ENCODE measurements around the gene GJC2.
A peak's percentile ranks its signal among the peaks of the same experiment; 100 is the strongest.

Gene GJC2

DNA sequence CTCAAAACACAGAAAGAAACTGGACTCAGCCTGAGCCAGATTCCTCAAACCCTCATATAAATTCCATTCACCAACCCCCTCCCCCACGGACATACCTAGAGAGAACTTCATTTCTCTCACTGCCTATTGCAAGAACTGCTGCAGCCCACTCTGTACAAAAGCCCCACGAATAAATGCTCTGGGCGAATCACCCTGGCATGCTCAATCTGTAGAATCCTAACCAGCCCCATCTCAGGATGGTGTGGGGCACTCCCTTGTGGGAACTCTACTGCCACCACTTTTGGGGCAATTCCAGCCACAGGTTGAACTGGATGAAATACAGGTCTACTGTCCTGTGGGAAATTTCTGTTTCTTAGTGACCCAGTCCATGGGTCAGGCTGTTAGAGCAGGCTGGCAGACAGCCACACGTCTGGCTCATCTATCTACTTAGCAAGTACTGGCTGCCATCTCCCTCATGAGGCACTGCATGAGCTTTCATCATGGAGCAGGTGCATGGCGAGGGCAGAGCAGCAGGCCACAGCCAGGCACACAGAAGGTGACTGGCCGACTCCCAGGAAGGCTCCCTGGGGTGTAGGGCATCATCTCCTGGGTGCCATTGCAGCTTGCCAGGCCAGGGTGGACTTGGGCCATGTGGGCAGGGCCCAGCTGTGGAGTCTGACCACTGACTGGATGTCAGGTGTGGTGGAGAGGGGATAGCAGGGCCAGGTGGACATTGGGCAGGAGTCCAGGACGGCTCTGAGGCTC, 45.0 kb upstream of the GJC2 start:
- no peak for DNase-seq (ENCODE audit: low read depth)
- TF ChIP-seq POLR2A (IDR thresholded peaks at IDR 0.05; ENCODE audit: extremely low read depth, insufficient read length): no peak
- TF ChIP-seq, protein P1, sequence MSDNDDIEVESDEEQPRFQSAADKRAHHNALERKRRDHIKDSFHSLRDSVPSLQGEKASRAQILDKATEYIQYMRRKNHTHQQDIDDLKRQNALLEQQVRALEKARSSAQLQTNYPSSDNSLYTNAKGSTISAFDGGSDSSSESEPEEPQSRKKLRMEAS (IDR thresholded peaks at IDR 0.05; ENCODE audit: low read depth, low read length): no peak
- no peak for TF ChIP-seq MYC (IDR thresholded peaks at IDR 0.05; ENCODE audit: low read depth, low read length)
- no peak overlapping the region for H3K4me3 ChIP-seq (ENCODE audit: low read depth, low read length)

DNA sequence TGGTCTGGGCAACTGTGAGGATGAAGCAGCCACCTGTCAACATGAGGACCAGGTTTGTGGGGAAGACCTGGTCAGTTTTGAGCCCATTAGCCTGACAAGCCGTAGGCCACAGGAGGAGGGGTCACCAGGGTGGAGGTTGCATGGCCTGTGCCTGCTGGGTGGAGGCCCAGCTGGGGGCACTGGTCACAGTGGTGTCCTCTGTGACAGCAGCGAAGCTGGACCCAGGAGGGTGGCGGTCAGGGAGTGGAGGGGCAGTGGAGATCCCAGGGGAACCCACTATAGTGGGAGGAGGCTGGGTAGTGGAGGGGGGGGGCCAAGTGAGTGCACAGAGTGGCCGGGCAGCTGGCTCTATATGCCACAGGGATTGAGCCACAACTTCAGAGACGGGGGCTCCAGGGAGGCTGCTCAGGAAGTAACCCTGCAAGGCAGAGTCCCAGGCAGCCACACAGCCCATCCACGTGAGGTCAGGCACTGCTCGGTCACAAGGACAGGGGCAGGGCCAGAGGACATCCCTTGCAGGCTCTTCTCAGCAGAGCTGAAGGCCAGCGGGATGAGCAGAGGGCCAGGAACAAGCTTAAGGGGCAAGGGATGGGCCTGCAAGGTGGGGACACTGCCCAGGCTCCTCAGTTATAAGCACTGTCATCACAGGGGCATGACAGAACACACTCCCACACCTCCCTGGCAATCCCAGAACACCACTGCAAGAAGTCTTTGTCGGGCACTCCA, 44.3 kb upstream of the GJC2 start:
- TF ChIP-seq MYC (IDR thresholded peaks at IDR 0.05; ENCODE audit: low read depth, low read length): no peak
- TF ChIP-seq POLR2A (IDR thresholded peaks at IDR 0.05; ENCODE audit: extremely low read depth, insufficient read length): no peak
- no peak overlapping the region for H3K4me3 ChIP-seq (ENCODE audit: low read depth, low read length)
- no peak for DNase-seq (ENCODE audit: low read depth)

DNA sequence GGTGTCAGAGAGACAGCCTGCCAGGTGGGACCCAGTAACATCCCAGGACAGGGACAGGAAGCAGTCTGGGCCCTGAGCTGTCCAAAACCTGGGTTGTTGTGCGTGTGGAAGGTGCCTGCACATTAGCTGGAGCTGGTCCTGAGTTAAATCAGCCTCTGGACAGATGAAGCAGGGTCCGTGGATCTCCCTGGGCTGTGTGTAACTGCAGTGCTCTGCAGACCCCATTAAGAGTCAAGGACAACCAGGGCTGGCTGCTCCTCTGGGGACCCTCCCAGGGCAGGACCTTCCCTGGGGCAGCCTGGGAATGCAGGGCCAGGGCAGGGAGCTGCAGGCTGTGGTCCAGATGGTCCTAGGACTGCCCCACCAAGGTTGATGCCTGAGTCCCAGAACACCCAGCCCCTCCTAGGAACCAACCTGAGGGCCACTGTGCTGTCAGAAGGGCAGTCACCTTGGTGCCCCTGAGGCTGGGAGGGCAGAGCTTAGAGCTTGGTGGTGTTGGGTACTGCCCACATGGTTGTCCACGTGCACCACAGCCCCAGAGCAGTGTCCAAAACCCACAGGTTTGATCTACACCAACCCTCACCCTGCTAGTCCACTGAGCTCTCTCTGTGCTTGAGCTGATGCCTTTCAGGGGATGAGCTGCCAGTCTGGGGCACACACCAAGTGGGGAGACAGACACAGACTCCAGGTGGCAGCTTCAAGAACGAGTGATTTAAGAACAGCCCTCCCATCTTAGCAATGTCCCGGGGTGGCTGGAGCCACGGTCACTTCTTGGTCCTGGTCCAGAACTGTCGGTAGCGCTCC, 43.5 kb upstream of the GJC2 start:
- DNase-seq (ENCODE audit: low read depth): no peak
- no peak overlapping the region for H3K4me3 ChIP-seq (ENCODE audit: low read depth, low read length)
- TF ChIP-seq MYC (IDR thresholded peaks at IDR 0.05; ENCODE audit: low read depth, low read length) (no peak), POLR2A (IDR thresholded peaks at IDR 0.05; ENCODE audit: extremely low read depth, insufficient read length) (no peak)
- TF ChIP-seq, protein P2, sequence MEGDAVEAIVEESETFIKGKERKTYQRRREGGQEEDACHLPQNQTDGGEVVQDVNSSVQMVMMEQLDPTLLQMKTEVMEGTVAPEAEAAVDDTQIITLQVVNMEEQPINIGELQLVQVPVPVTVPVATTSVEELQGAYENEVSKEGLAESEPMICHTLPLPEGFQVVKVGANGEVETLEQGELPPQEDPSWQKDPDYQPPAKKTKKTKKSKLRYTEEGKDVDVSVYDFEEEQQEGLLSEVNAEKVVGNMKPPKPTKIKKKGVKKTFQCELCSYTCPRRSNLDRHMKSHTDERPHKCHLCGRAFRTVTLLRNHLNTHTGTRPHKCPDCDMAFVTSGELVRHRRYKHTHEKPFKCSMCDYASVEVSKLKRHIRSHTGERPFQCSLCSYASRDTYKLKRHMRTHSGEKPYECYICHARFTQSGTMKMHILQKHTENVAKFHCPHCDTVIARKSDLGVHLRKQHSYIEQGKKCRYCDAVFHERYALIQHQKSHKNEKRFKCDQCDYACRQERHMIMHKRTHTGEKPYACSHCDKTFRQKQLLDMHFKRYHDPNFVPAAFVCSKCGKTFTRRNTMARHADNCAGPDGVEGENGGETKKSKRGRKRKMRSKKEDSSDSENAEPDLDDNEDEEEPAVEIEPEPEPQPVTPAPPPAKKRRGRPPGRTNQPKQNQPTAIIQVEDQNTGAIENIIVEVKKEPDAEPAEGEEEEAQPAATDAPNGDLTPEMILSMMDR (IDR thresholded peaks at IDR 0.05; ENCODE audit: low read depth, low read length): no peak
- TF ChIP-seq, protein P1 (IDR thresholded peaks at IDR 0.05; ENCODE audit: low read depth, low read length): no peak

GRCh38 chr1:228106800-228107054, 43.0 kb upstream of the GJC2 start:
- DNase-seq (ENCODE audit: low read depth): no peak
- TF ChIP-seq POLR2A (IDR thresholded peaks at IDR 0.05; ENCODE audit: extremely low read depth, insufficient read length): no peak
- TF ChIP-seq, protein P2 (IDR thresholded peaks at IDR 0.05; ENCODE audit: low read depth, low read length): no peak
- TF ChIP-seq, protein P1 (IDR thresholded peaks at IDR 0.05; ENCODE audit: low read depth, low read length): no peak
- no peak for TF ChIP-seq MYC (IDR thresholded peaks at IDR 0.05; ENCODE audit: low read depth, low read length)
- no peak overlapping the region for H3K4me3 ChIP-seq (ENCODE audit: low read depth, low read length)

- no peak for DNase-seq (ENCODE audit: low read depth)
- H3K4me3 ChIP-seq (ENCODE audit: low read depth, low read length): peak overlapping the region; percentile 95
- TF ChIP-seq POLR2A (IDR thresholded peaks at IDR 0.05; ENCODE audit: extremely low read depth, insufficient read length) (no peak), MYC (IDR thresholded peaks at IDR 0.05; ENCODE audit: low read depth, low read length) (no peak)
- TF ChIP-seq, protein P1 (IDR thresholded peaks at IDR 0.05; ENCODE audit: low read depth, low read length): no peak
- TF ChIP-seq, protein P2 (IDR thresholded peaks at IDR 0.05; ENCODE audit: low read depth, low read length): no peak
These were observed 42.1 kb upstream of the GJC2 start for GRCh38 chr1:228107636-228108035.

DNA sequence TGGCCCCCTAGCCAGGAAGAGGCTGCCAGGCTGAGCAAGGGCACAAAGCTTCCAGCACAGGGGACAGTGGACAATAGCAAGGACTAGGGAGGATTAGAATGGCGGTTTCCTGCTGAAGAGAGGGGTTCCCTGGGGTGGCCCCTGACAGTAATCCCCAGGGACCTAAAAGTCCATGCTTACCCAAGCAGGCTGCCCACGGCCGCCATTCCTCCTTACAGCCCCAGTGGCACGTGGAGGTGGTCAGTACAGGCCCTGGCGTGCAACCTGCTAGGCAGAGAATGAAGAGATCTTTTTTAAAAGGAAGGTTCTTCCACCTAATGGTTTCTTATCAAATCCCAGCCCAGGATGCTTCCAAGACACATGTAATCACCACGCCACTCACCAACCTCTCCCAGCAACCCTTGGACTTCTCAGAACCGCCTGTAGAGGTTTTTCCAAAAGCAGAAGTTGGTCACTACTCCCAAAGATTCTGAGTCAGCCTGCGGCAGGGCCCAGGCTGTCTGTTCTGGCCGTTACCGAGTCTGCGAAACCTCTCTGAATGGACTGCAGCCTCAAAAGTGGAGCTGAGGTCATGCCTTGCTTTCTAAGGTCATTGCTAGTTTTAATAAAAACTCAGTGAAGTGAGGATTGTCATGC, 41.6 kb upstream of the GJC2 start:
- peak overlapping the region; percentile 95 for H3K4me3 ChIP-seq (ENCODE audit: low read depth, low read length)
- TF ChIP-seq POLR2A (IDR thresholded peaks at IDR 0.05; ENCODE audit: extremely low read depth, insufficient read length): no peak
- TF ChIP-seq, protein P1 (IDR thresholded peaks at IDR 0.05; ENCODE audit: low read depth, low read length): no peak
- TF ChIP-seq, protein P2 (IDR thresholded peaks at IDR 0.05; ENCODE audit: low read depth, low read length): no peak
- no peak for TF ChIP-seq MYC (IDR thresholded peaks at IDR 0.05; ENCODE audit: low read depth, low read length)
- no peak for DNase-seq (ENCODE audit: low read depth)

Measured in NB4 (cell line).